CD4-positive, alpha-beta T cell treated with Interleukin-6 for 4 hours (primary cell): ENCODE data around the gene HSH2D.

Experiments
- DNase-seq: peaks from one replicate; pipeline ENCODE4 v3.0.0-alpha.2; 2020; ENCODE audit warnings: mixed read lengths

The HSH2D gene

GRCh38 chr19:16198370-16198651 is 54.8 kb downstream of the HSH2D start:
- DNase-seq, result no peak

- no peak for DNase-seq
Observed at GRCh38 chr19:16199275-16199932, 55.9 kb downstream of the HSH2D start.

GRCh38 chr19:16200038-16201010 is 56.8 kb downstream of the HSH2D start:
- no peak for DNase-seq

- DNase-seq, result no peak
Observed at GRCh38 chr19:16201011-16201391, 57.5 kb downstream of the HSH2D start.

- no peak for DNase-seq
Observed at GRCh38 chr19:16202320-16203255, 59.1 kb downstream of the HSH2D start.

GRCh38 chr19:16203256-16204004 is 59.9 kb downstream of the HSH2D start:
- no peak for DNase-seq

GRCh38 chr19:16204005-16204294 is 60.5 kb downstream of the HSH2D start:
- no peak for DNase-seq

- no peak for DNase-seq
Observed at GRCh38 chr19:16205205-16206045, 61.9 kb downstream of the HSH2D start.

- DNase-seq, result no peak
Observed at GRCh38 chr19:16206046-16206605, 62.6 kb downstream of the HSH2D start.

GRCh38 chr19:16206637-16207036 is 63.2 kb downstream of the HSH2D start:
- DNase-seq, result no peak

- DNase-seq, result no peak
Observed at GRCh38 chr19:16207063-16207462, 63.6 kb downstream of the HSH2D start.

- no peak for DNase-seq
Observed at GRCh38 chr19:16207490-16208025, 64.1 kb downstream of the HSH2D start.
